ENCODE data around the gene AAK1. TPM values are rescaled to one million over a fixed set of nuclear protein-coding genes. Genes with fewer than 3 reads are reported as not detected.
"Not testable (repeated sequence)": the region's sequence is repeated elsewhere in the genome, so short reads cannot be mapped to it uniquely, and the experiment has no call there.

The AAK1 gene
- polyA plus RNA-seq, 4 donors: 16.0 to 26.9 (median 20.8) TPM

- DNase-seq (ENCODE audit: low read depth in 4 of 4, low spot score in 2 of 4): no peak
Measured at GRCh38 chr2:69465513-69466456, 177.8 kb downstream of the AAK1 start.

DNA sequence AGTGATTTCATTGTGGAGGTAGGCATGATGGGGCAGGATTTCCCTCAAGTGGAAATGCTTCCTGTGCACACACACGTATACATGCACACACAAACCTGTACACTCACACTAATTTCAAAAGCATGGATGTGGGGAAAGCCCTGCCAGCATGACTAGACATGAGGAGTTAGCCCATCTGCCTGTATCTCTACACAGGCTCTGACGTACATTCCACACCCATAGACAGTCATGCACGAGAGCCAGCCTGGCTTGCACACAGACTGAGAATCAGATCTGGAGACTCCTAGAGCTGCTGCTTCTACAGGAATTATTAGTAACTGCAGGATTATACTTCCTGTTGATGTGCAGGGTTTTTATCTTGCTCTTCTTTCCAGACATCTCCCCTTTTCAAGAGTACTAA, 179.0 kb downstream of the AAK1 start:
- DNase-seq (ENCODE audit: low read depth in 4 of 4, low spot score in 2 of 4): no peak

- DNase-seq (ENCODE audit: low read depth in 4 of 4, low spot score in 2 of 4): no peak
Measured at GRCh38 chr2:69462780-69463179, 180.8 kb downstream of the AAK1 start.

GRCh38 chr2:69461404-69461803, 182.1 kb downstream of the AAK1 start:
- DNase-seq (ENCODE audit: low read depth in 4 of 4, low spot score in 2 of 4): no peak

DNA sequence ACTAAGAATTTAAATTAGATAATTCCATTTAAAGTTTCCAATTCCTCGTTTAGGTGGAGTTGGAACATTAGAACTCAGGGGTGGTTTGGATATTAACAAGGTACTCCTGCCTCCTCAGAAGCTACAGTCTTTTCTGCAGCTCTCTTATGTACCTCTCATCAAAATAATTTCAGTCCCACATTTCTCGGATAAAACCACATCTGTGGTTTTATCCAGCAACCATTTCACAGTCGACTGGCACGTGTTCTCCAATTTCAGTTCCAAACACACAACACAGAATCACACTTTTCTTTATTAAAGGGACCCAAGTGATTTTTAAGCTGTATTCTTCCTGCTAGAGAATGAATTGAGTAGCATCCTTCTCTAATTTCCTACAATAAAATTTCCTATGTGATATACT, 183.6 kb downstream of the AAK1 start:
- DNase-seq (ENCODE audit: low read depth in 4 of 4, low spot score in 2 of 4): no peak

DNA sequence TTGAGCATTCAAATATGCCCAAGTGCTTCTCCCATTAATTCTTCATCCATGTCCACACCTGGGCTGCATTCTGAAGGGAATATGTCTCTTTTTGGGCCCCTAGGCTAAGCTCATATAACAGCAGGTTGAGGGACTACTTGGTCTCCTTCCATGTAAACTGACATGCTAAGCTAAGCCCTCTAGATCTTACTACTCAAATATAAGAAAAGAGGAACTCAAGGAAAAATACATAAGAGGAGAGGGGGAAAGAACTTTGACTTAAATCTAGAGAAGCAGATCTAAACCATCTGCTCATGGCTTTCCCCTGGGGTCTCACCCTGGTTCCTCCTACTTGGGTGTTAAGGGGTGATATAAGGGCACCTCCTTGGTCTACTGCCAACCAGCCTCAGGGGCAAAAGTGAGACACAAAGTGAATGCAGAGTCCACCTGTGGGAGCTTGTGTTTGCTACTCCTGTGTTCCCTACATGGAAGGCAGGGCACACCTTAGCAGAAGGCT, 186.5 kb downstream of the AAK1 start:
- DNase-seq (ENCODE audit: low read depth in 4 of 4, low spot score in 2 of 4): no peak

DNA sequence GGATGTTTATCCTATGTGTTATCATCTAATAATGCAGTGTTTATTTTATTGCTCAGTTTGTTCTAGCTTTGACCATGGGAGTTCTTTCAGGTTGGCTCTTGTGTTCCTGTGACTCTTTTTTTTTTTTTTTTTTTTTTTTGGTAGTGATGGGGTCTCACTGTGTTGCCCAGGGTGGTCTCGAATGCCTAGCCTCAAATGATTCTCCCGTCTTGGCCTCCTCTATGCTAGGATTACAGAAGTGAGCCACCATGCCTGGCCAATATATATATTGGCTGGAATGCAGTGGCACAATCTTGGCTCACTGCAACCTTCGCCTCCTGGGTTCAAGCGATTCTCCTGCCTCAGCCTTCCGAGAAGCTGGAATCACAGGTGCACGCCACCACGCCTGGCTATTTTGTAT, 187.4 kb downstream of the AAK1 start:
- DNase-seq (ENCODE audit: low read depth in 4 of 4, low spot score in 2 of 4): no peak

DNA sequence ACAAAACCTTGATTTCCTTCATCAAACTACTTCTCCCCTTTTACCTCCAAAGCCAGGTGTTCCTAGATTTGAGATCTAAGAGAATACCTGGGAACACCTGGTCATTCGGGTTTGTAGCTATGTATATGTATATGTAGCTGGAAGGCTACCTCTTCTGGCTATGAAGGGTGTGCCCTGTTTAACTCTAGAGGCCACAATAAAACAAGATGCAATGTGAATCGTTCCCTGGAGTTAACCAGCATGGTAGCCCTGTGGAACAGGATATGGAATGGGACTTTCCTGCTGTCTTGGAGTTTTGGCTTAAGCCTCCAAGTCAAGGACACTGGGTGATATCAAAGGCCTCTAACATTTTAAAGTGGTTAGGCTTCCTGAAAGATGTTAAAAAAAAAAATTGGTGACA, 188.6 kb downstream of the AAK1 start:
- DNase-seq (ENCODE audit: low read depth in 4 of 4, low spot score in 2 of 4): no peak

DNA sequence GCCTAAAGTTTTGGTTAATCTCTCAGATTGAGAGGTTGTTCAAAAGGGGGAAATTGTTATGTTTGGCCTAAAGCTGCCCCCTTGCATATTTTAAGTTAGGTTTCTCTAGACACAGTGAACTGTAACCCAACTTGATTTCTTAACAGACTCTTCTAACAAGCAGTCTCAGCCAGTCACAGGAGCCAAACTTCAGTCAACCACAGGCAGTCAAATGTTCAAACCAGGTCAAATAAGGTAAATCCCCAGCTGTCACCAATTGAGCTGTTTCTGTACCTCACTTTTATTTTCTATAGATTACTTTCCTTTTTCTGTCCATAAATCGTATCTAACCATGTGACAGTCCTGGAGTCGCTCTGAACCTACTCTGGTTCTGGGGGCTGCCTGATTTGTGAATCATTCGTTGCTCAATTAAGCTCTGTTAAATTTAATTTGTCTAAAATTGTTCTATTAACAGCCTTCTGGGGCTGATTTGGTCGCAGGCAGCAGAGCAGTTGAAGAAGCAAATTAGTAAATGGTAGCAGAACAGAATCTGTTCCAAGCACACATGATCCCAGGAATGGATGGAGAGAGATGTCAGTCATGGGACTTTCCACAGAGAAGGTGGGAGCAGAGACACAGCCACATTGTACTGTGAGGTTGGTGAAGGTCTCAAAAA, 189.9 kb downstream of the AAK1 start:
- no peak for DNase-seq (ENCODE audit: low read depth in 4 of 4, low spot score in 2 of 4)

- no peak for DNase-seq (ENCODE audit: low read depth in 4 of 4, low spot score in 2 of 4)
Measured at GRCh38 chr2:69452687-69453086, 190.9 kb downstream of the AAK1 start.

- no peak for DNase-seq (ENCODE audit: low read depth in 4 of 4, low spot score in 2 of 4)
Measured at GRCh38 chr2:69450735-69451416, 192.7 kb downstream of the AAK1 start.

- no peak for DNase-seq (ENCODE audit: low read depth in 4 of 4, low spot score in 2 of 4)
Measured at GRCh38 chr2:69449906-69450305, 193.6 kb downstream of the AAK1 start.

DNA sequence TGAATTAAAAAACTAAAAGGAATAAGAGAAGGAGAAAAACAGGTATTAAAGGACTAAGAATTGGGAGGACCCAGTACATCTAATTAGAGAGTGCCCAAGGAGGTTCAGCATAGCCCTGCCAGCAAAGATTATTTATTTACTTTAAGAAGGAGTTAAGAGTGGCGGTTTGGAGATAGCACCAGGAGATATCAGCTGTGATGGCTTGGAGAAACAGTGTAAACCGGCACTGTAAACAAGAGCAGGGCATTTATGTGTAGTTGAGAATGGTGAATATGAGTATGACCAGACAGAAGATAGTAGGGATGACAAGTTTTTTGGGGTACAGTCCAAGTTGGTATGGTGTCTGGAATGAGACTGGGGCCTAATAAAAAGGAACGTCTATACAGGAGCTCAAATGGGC, 199.9 kb downstream of the AAK1 start:
- DNase-seq (ENCODE audit: low read depth in 4 of 4, low spot score in 2 of 4): not testable (repeated sequence)

DNA sequence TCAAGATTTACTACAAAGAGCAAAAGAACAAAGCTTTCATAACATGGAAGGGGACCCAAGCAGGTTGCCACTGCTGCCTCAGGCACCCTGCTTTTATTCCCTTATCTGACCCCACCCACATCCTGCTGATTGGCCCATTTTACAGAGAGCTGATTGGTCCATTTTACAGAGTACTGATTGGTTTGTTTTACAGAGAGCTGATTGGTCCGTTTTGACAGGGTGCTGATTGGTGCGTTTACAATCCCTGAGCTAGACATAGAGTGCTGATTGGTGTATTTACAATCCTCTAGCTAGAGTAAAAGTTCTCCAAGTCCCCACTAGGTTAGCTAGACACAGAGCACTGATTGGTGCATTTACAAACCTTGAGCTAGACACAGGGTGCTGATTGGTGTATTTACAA, 204.0 kb downstream of the AAK1 start:
- DNase-seq (ENCODE audit: low read depth in 4 of 4, low spot score in 2 of 4): not testable (repeated sequence)

- no peak for DNase-seq (ENCODE audit: low read depth in 4 of 4, low spot score in 2 of 4)
Measured at GRCh38 chr2:69438580-69438979, 205.0 kb downstream of the AAK1 start.

DNA sequence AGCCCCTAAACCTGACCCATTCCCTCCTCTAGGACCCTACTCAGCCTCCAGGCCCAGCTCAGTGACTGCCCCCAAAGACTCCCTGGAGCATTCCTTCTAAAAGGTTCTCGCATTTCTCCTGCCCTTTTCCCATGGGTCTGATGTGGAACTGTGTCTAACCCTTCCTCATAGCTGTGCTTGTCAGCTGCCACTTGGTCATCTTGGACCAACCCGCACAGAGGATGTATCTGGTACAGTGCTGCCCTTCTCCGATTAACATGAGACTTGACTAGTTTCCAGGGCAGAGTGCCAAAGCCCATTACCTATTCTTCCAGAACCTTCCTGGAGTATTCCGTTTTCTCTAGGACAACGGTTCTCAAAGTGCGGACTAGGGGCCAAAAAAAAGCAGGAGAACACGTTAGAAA, 205.8 kb downstream of the AAK1 start:
- DNase-seq (ENCODE audit: low read depth in 4 of 4, low spot score in 2 of 4): no peak

DNA sequence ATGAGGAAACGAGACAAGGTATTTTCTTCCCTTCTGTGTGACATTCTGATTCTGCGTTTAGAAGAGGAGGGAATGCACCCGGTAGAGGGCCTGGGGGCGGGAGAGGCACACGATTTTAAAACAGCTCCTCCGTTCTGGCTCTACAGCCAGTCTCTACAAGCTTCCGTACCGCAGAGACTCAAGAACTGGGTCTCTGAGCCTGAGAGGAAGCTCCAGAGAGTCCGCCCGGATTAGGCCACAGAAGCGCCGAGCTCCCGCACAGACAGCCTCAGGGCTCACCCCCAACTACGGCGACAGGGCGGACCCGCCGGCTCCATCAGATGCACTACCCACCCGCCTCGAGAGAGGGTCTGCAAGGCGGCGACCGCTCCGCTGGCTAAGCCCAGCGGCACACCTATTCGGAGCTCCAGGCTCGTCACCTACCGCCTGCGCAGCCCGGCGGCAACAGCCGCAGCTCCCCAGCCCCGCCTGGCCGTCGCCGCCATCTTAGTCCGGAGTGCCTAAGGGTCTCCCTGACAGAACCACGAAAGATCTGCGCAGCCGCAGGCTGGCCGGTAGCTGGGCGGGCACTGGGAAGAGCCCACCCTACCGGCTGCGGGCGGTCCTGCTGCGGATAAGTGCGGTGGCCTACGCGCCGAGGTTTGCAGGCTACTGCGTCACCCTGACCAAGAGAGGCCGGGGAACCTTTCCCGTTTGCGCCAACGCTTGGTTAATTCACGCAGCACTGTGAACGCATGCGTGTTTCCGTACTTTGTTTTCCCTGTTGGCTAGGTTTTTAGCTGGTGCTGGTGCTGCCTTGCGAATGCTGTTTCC, 206.4 kb downstream of the AAK1 start, which contains the start of gene NFU1:
Gene NFU1 (minus strand): TSS at position 498 of the 813 bp plus-strand sequence. CDS start 13 bp downstream, at position 485.
- DNase-seq (ENCODE audit: low read depth in 4 of 4, low spot score in 2 of 4): peak; percentile 79 to 91 (median 85)

- DNase-seq (ENCODE audit: low read depth in 4 of 4, low spot score in 2 of 4): peak in 1 of 4 donors; percentile 32
Measured at GRCh38 chr2:69436596-69436937, 207.0 kb downstream of the AAK1 start.

GRCh38 chr2:69434753-69435152, 208.8 kb downstream of the AAK1 start:
- DNase-seq (ENCODE audit: low read depth in 4 of 4, low spot score in 2 of 4): no peak

GRCh38 chr2:69429491-69430183, 213.9 kb downstream of the AAK1 start:
- no peak for DNase-seq (ENCODE audit: low read depth in 4 of 4, low spot score in 2 of 4)

Data from left renal cortex interstitium (tissue), 4 donors.